AG08395 (cell line): Measurements from ENCODE around the gene SUSD1.

ENCODE experiments used
- DNase-seq: peaks from one replicate; pipeline ENCODE4 v3.0.0; 2012; ENCODE audit warnings: mixed read lengths, low spot score

SUSD1 gene

DNA sequence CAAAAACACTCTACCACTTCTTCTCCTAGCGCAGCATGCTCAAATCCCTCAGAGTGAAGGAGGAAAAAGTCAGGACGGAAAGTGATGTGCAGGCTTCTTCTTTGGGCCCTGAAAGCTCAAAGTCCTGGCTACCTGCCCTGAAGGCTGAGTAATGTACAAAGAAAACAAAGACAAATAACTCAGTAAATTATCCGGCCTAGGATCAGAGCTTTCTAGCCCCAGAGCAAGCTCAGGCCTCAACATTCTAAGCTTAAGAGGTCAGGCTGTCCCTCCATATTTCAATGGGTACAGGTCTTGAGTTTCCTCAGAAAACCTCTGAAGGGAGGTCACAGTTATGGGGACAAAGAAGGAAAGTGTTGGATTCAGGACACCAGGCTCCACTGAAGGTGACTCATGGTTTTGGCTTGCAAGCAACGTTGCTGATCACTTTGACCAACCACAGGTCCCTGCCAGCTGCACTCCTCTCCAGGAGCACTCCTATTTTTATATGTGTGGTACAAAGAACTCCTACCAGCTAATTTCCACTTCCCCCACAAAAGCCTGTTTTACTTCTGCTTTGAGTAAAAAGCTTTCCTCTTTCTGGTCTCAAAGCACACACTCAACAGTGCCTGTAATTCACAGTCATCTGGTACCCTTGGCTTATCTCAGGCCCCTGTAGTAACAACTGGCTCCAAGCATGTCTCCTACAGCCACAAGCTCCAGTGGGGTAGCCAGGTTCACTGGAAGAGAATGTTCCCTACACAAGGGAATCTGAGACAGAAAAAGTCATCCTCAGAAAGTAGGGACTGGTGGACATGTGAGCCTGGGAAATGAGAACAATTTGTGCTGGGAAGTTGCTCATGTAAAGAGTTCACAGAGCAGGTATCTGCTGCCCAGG is 162.8 kb downstream of the SUSD1 start:
- peak; percentile 90 for DNase-seq

DNA sequence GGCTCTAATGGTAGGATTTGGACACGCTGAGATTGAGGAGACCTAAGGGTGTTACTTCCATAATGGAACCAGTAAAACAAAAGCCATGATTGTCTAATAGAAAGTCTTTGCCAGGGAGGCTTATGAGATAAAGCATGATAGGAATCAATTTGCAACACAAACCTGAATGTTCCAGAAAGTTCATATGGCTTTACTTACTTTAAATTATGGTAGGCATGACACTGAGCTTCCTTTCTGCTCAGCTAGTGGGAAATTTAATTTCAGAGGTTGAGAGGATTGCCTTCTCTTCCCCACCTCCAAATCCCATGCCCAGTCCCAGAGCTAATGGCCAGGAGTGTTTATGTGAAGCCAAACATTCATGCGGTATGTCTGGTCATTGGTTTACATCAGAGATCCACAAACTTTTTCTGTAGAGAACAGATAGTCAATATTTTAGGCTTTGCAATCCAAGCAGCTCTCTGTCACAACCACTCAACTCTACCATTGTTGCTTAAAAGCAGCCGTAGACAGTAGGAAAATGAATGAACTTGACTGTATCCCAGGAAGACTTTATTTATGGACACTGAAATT is 164.0 kb downstream of the SUSD1 start:
- DNase-seq: no peak

DNA sequence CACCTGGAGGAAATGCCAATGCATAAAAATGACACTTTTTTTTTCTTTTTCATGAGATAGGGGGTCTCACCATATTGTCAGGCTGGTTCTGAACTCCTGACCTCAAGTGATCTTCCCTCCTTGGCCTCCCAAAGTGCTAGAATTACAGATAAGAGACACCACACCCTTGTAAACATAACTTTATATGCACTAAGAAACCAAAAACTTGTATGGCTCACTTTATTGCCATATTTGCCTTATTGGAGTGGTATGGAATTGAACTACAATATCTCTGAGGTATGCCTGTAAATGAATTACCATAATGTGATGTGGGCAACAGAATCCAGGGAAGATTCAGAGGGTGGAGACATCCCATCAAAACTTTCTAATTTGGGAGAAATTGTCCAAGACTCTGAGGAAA is 164.6 kb downstream of the SUSD1 start:
- DNase-seq: no peak

DNA sequence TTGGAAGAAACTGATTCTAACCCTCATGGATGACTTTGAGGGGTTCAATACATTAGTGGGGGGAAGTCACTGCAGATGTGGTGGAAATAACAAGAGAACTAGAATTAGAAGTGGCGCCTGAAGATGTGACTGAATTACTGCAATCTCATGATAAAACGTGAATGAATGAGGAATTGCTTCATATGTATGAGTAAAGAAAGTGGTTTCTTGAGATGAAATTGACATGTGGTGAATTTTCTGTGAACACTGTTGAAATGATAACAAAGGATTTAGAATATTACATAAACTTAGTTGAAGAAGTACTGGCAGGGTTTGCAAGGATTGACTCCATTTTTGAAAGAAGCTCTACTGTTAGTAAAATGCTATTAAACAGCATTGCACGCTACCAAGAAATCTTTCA is 165.4 kb downstream of the SUSD1 start:
- DNase-seq: no peak

DNA sequence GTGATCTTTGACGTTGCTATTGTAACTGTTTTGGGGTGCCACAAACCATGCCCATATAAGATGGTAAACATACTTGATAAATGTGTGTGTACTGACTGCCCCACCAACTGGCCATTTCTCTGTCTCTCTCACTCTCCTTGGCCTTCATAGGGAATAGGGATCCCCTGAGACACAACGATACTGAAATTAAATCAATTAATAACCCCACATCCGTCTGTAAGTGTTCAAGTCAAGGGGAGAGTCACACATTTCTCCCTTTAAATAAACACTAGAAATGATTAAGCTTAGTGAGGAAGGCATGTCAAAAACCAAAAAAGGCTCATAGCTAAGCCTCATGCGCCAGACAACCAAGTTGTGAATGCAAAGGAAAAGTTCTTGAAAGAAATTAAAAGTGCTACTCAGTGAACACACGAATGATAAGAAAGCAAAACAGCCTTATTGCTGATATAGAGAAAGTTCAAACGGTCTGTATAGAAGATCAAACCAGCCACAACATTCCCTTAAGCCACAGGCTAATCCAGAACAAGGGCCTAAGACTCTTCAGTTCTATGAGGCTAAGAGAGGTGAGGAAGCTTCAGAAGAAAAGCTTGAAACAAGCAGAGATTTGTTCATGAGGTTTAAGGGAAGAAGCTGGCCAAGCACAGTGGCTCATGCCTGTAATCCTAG is 167.4 kb downstream of the SUSD1 start:
- no peak for DNase-seq

DNA sequence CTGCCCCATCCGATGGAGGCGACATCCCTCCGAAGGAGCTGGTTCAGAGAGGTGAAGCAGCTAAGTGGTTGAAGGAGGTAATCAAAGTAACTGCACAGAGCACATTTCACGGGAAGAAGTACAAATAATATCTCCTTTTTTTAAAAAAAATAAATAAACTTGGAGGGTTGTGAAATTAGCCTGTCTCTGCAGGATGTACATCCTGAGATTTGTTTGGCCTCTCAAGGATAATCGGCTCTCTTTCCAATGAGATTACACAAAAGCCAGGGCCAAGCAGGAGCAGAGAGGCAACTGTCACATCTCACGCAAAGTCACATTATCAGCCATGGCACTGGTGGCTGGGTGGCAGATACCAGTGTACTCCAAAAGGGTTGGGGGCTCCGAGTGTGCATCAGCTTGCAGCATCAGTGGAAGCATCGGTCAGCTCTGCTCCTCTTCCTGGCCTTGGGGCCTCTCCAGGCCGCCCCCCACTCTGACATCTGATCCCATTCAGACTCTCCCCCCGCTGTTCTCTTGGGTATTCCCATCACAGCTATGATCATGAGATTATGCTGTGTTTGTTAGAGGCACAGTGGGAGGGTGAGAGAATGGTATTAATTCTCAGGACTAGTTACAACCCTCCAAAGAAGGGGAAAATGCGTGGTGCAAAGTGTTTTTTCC is 168.6 kb downstream of the SUSD1 start:
- no peak for DNase-seq

DNA sequence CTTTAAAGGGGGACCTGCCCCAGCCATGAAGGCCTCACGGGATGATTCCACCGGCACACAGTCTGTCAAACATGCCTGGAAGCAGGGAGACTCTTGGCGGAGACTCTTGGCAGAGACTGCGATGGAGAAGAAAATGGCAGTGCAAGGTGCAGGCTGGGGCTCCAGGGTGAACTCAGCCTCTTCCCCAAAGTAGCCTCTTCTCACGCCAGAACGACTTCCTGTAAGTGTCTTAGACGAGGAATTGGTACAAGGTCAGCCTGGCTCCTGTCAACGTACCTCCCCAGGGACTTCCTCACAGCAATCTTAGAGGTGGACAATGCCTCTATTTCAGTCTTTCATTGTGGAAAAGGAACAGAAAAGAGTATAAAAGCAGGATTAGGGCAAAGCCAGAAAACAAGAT is 169.2 kb downstream of the SUSD1 start:
- no peak for DNase-seq

DNA sequence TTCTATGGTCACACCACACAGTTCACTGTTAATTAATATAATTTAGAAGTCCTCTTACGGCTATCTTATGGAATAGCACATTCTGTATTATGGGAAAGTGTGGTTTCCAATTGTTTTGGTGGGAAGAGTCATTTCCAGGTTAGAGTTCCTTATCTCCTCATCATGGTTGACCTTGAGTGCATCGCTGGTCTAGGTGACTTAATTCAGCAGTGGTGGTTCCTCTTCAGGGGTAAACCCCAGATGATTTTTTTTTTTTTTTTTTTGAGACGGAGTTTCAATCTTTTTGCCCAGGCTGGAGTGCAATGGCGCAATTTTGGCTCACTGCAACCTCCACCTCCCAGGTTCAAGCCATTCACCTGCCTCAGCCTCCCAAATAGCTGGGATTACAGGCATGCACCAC is 171.6 kb downstream of the SUSD1 start:
- DNase-seq: no peak

DNA sequence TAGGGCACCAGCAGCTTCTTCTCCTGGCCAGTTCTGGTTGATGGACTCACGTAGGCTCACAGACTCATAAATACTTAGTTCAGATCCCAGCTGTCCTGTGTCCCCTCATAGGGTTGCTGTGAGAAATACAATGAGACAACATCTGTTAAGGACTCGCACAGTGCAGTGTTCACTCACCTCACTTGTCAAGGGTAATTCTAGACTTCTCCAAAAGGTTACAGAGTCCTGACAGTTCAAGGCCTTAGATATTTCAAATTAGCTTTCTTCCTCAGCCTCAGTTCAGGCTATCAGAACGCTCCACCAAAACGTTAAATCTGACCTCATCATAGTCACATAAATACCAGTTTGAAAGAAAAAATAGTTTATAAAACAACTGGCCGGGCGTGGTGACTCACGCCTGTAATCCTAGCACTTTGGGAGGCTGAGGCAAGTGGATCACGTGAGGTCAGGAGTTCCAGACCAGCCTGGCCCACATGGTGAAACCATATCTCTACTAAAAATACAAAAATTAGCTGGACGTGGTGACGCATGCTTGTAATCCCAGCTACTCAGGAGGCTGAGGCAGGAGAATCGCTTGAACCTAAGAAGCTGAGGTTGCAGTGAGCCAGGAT is 172.1 kb downstream of the SUSD1 start:
- no peak for DNase-seq

DNA sequence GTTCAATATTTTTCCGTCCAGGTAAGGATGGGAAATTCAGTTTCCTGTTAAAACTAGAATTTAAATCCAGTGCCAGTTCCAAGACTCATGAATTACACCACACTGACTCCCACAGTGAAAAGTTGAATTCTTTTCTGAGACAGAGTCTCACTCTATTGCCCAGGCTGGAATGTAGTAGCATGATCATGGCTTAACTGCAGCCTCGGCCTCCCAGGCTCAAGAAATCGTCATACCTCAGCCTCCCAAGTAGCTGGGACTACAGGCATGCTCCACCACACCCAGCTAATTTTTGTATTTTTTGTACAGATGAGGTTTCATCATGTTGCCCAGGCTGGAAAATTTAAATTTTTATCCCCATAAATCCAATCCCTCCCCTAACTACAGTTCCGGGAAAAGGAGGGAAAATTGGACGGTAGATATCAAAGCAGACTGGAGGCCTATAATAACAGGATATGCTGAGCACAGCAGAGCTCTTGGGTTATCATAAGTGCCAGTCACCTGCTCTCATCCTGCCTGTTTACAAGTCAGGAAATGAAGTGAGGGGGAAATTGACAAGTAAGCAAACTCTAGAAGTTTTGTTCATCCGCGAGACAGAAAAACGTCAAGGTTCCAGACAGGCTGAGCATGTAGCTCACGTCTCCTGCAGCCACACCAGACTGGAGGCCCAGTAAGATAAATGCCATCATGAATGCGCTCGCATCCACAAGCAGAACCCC is 172.8 kb downstream of the SUSD1 start:
- DNase-seq: no peak

DNA sequence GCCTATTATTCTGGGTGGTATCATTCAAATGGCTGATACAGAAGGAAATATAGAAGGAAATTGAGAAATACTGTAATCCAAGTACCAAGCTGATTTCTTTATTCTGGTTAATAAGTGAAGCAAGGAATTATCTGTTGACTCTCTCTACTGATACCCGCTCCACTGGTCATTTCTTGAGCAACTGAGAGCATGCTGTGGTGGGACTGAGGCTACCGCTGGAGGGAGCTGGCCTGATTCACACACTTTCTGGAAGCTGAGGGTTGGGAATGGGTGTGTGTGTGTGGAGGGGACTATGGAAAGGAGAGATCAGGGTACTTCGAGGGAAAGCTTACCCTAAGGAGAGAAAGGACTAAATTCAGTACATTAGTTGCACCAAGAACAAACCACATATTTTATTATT is 174.4 kb downstream of the SUSD1 start:
- DNase-seq: no peak

DNA sequence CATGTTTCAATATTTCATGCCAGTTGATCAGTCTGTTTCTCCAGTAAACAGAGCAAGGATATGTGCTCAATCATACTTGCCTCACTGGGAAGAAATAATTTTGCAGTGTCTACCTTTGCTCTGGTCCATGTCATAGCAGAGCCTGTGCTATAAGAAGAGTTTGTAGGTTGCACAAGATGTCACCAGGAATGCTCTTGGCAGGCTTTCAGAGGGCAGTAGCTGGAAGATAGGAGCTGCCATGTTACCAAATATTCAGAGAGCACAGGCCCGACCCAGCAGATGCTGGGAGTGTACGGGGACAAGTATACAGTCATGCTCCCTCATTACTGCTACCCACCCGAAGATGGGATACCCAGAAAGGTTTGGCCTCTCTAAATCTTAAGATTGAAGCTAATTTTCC is 175.8 kb downstream of the SUSD1 start:
- no peak for DNase-seq

DNA sequence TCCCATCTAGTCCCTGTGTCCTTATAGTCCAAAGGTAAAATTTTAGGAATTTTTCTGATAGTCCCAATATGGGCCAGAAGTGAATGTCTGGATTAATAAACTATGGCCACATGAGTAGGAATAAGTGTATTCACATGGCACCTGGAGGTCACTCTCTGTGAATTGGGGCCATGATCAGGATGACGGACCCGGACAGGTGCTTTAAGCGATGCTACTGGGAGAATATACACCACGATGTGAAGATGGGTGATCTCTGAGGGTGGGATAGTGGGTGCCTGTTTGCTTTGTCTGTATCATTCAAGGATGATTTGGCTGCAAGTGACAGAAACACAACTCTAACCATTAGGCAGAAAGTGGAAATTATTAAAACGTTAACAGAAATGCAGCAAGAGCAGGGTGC is 177.3 kb downstream of the SUSD1 start:
- DNase-seq: no peak

DNA sequence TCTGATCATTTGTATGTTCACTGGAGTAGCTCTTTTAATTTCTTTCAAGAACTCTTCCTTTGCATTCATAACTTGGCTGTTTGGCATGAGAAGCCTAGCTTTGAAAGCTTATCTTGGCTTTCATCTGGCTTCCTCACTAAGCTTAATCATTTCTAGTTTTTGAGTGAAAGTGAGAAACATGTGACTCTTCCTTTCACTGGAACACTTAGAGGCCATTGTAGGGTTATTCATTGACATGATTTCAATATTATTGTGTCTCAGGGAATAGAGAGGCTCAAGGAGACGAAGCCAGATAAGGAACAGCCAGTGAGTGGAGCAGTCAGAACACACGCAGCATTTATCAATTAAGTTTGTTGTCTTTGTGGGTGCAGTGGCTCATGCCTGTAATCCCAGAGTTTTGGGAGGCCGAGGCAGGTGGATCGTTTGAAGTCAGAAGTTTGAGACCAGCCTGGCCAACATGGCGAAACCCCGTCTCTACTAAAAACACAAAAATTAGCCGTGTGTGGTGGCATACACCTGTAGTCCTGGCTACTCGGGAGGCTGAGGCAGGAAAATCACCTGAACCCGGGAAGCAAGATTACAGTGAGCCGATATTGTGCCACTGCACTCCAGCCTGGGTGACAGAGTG is 180.2 kb downstream of the SUSD1 start:
- DNase-seq: no peak

DNA sequence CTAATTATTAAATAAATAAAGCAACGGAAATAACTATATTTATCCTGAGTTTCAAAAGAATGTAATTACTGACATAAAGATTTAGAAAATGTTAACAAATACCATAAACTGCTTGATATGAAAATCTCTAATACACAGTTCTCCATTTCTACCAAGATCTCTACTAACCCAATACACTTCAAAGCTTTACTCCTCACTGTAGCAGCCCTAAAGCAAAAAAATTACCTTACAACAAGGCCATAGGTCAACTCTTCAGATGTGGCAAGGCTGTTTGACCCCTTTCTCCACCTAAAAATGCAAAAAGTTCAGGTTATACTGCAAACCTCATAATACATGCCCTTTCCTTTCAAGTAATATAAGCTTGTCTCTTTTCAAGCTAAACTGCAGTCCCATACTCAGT is 181.8 kb downstream of the SUSD1 start:
- no peak for DNase-seq

DNA sequence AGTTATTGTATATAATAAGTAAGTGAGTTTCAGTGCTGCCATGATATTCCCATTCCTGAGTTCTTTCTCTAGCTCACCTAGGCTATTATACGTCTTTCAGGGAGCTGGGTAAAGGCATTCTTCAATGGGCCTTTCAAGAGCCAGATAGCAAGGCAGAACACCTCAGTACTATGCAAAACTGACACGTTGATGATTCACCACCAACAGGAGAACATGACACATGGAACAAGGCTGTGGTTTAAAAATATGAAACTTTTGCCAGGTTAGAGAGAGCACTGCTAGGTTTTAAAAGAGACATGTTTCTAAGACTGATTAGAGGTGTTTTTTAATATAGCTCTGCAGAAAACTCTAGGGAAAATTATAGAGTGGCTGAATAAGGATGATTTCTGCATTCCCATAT is 182.6 kb downstream of the SUSD1 start:
- DNase-seq: peak; percentile 49

DNA sequence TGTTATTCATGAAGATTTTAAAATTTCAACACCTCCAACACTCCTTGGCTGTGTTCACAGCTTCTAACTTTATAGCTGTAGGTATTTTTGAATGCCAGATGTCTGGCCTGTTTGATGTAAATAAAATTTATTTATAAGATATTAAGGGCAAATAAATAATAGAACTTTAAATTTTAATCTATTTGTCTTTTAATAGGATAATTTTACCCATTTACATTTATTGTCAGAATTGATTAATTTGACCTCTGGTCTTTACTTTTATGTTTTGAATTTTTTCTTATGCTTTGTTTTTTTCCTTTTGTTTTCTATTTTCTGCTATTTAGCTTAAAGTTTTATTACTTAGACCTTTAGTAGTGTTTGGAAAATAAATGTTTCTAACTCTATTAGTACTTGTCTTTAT is 183.9 kb downstream of the SUSD1 start:
- no peak for DNase-seq
